Cardiac fibroblast (primary cell): ENCODE data around the gene HCFC1R1.
A peak's percentile ranks its signal among the peaks of the same experiment; 100 is the strongest.

Experiments
- DNase-seq, 2 donors: peaks; one replicate each; pipeline versions ENCODE4 v3.0.0 to v3.0.0-alpha.2; 2010; ENCODE audit warnings: low read depth in 2 of 2
- H3K4me3 ChIP-seq, 2 donors: replicated peaks in 1 of 2; 1 replicate in 1 of 2; 2 replicates in 1 of 2; pipeline ENCODE4 v1.5.1; 2011; ENCODE audit warnings: low read depth in 2 of 2, low read length in 2 of 2, mild to moderate bottlenecking in 2 of 2, moderate library complexity in 1 of 2
- CTCF ChIP-seq: IDR thresholded peaks from one replicate; pipeline ENCODE4 v1.5.1; 2011; ENCODE audit warnings: low read depth, mild to moderate bottlenecking, low read length, inconsistent platforms

Gene HCFC1R1

GRCh38 chr16:3047387-3047720 lies 23.6 kb upstream of the HCFC1R1 start:
- H3K4me3 ChIP-seq: no peak overlapping the region
- no peak for TF ChIP-seq CTCF
- no peak for DNase-seq

- TF ChIP-seq CTCF: no peak
- DNase-seq: no peak
- H3K4me3 ChIP-seq: no peak overlapping the region
Measured at GRCh38 chr16:3046641-3047386, 23.1 kb upstream of the HCFC1R1 start.

GRCh38 chr16:3045758-3046640 lies 22.3 kb upstream of the HCFC1R1 start, which contains the start of gene MMP25:
Gene MMP25, plus strand, starts transcription at chr16:3046561. Its CDS starts 357 bp downstream, at chr16:3046918.
- TF ChIP-seq CTCF: no peak
- H3K4me3 ChIP-seq: peak within 1 kb of the TSS; percentile 44 to 47
- no peak for DNase-seq

- no peak for DNase-seq
- TF ChIP-seq CTCF: no peak
- no peak overlapping the region for H3K4me3 ChIP-seq
Measured at GRCh38 chr16:3044708-3045107, 21.0 kb upstream of the HCFC1R1 start.

GRCh38 chr16:3042376-3042775 lies 18.6 kb upstream of the HCFC1R1 start:
- DNase-seq: no peak
- TF ChIP-seq CTCF: no peak
- no peak overlapping the region for H3K4me3 ChIP-seq

GRCh38 chr16:3038896-3039295 lies 15.2 kb upstream of the HCFC1R1 start:
- H3K4me3 ChIP-seq: no peak overlapping the region
- DNase-seq: no peak
- TF ChIP-seq CTCF: no peak
